DMS 273 (cell line): ENCODE data around the gene CCDC138.

ENCODE experiments used
- DNase-seq: peaks from one replicate; lab custom pipeline; 2025; ENCODE audit not compliant: unreplicated experiment; lab: John Stamatoyannopoulos, UW

Gene CCDC138

DNA sequence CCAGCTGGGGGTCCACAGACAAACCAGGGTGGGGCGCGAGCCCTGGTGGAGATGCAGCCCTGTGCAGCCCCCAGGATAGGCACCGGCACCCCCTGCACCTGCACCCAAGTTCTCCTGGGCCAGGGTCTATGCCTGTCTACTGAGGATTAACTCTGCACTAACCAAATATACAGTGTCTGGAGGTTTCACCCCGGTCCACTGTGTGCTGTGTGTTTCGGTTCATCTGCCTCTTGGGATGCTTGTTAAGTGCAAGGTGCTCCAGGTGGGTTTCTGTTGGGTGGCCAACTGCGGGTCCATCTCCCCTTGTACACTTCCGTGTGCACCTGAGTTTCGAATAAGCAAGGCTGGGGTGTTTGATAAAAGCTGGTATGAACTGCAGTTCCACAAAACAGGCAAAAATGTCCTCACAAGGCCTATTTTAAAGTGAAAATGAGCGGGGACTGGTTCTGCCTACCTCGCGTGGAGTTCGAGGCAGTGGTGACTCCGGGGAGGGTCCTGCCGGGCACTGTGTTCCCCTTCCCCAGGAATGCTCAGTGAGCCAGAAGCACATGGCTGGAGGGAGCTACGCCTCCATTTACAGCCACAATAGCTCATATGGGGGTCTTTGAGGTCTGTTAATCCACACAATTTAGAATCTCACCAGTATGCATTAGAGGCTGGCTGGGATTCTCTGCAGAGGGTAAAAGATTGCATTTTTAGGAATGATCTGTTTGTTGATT lies 131.7 kb downstream of the CCDC138 start:
- DNase-seq: no peak

DNA sequence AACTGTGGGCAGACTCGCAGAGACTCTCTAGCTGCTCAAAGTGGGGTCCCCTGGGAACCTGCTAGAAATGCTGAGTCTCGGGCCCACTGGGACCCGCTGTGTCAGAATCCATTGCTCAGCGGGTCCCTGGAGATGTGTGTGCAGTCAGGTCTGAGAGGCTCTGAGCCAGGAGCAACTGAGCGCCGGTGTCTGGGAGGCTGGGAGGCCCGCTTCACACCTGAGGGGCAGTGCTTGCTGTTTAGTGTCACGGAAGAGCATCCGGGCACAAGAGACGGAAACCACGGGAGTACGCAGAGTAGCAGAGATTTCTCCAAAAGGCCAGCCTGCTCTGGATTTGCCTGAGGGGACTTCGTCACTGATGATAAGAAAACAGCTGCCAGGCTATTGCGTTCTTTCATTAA lies 132.4 kb downstream of the CCDC138 start:
- DNase-seq: no peak

DNA sequence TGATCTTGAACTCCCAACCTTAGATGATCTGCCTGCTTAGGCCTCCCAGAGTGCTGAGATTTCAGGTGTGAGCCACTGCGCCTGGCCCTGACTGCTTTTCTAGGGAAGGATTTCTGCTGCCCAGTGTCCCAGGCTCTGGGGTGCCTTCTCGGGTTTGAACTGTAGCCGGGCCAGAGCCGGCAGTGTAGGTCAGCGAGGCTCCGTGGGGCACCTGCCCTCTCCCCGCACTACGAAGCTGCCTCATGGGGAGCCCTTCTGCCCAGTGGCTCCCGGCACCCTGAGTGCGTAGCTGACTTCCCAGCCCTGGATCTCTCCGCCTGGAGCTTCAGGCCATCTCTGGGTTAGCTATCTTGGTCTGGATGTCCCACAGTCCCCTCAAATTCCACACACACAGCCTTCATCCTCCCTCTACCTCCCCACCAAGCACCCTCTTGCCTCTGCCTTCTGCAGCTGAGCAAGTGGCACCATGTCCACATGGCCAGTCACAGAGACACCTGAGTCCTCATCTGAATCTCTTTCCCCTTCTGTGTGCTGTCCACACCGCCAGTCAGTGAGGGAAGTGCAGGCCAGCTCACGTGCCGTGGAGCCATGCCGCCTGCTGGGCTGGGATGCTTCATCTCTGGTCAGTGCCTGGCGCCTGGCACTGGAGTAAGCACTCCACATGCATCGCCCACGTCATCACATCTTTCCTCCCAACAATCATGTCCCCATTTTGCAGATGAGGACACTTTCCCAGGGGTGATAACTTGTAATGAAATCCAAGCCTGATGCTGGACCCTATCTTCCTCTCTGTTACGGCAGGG lies 133.2 kb downstream of the CCDC138 start:
- DNase-seq: no peak

GRCh38 chr2:108920686-108921085 lies 134.1 kb downstream of the CCDC138 start:
- DNase-seq: no peak

- no peak for DNase-seq
Observed at GRCh38 chr2:108921096-108922030, 134.8 kb downstream of the CCDC138 start.

GRCh38 chr2:108922141-108922915 lies 135.8 kb downstream of the CCDC138 start:
- peak; percentile 90 for DNase-seq

DNA sequence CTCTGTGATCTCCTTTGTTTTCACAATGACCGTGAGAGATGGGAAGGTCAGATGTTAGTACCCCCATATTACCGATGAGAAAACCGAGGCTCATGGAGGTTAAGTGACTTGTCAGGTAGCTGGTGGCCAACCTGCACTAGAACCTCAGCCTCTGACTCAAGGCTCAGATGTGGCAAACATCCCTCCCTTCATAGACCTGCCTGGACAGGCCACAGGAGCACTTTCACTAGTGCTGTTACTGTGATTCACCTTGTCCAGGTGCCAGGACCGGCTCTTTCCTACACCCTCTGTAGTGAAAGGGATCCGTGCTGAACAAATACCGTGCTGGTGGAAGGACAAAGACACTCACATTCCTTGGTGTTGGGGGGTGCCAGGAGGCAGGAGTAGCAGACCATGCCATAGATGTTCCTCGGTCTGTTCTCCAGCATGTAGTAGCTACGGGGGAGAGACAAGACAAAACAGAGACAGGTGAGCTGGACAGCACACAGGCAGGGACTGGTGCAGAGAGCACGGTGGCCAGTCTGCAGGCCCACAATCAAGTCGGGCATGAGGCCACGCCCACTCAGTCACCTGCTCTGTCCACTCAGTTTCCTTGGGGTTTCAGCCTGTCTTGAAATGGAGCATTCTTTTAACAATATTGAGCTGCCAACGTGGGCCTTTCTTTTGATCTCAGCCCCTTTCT lies 136.6 kb downstream of the CCDC138 start:
- no peak for DNase-seq

DNA sequence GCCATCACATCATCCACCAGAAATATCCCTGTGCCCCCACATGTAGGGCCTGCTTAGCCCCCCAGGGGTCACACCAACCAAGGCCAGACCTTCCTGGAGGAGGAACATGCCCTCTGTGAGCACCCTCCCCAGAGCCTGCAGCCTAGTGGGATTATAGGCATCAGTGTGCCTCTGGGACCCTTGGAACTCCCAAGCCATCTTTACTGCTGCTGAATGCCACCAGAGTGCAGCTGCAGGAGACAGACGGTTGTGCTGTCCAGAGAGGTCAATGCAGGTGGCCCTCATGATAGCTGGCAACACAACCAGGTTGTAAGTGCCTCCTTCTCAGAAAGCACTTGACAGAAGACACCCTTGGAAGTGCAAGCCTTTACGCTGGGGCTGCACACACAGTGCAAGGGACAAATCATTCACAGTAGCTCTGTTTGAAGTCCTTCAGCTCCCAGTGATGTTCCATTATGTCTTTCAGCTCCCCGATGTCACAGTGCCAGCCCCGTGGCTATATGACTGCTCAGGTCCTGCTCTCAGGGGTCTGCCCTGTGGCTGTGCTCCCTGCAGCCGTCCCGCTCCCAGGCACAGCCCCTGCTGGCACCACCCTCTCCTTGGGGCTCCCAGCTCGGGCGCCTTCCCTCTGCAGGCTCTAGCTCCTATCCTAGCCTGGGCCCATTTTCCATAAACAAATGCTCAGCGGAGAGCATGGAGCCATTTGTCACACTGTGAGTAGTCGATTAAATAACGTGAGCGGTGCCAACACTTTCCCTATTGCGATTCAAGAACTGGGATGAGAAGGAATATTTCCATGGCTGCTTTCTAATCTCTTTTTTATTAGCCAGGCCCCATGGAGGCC lies 137.4 kb downstream of the CCDC138 start:
- no peak for DNase-seq

DNA sequence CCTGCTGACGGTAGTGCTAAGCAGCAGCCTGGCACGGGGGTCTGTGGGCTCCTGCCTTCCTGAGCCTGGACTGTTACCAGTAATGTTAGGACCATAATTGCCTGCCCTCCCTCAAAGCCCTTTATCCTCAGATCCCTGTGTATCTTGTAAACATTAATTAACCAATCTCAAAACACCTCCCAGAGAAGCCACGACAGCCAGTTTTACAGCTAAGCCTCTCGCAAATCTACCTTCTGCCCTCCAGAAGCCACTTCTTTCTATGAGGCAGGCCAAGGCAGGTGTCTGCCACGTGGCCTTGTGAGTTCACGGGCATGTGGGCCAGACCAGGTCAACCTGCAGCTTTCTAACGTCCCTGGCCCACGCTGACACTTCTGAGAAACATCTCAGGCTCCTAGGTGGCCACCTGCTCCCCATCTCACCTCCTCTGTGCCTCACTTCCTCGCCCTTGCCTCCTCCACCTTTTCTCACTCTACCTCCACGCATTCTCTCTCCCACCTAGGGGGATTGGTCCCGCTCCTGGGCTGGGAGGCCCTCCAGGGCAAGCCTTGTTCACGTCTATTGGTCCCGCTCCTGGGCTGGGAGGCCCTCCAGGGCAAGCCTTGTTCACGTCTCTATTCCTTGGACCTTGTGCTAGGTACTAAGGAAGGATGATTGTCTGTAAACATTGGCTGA lies 138.1 kb downstream of the CCDC138 start:
- DNase-seq: no peak

- DNase-seq: no peak
Observed at GRCh38 chr2:108925286-108925685, 138.7 kb downstream of the CCDC138 start.

DNA sequence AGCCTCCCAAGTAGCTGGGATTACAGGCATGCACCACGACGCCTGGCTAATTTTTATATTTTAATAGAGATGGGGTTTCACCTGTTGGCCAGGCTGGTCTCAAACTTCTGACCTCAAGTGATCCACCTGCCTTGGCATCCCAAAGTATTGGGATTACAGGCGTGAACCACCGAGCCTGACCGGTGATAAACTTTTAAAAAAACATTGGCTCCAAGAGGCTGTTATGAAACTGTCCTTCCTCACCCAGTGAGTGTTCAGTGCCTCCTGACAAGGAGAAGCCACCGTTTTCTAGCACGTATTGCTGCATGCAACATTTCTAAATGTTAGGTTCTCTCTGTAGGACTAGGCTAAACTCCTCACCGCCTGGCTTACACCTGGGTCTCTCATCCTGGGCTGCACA lies 139.2 kb downstream of the CCDC138 start:
- DNase-seq: no peak
